ENCODE data around the gene KIAA1586. TPM values are rescaled to one million over a fixed set of nuclear protein-coding genes. Genes with fewer than 3 reads are reported as not detected.
A peak's percentile ranks its signal among the peaks of the same experiment; 100 is the strongest.
"Not testable (repeated sequence)": the region's sequence is repeated elsewhere in the genome, so short reads cannot be mapped to it uniquely, and the experiment has no call there.

The KIAA1586 gene
- total and polyA plus RNA-seq, 2 donors, result 5.4 to 65.2 TPM

- Histone ChIP-seq H3K36me3 (ENCODE audit: insufficient read depth) (peaks cover 3% of the 10 kb centered on the region), H3K4me3 (ENCODE audit: low read depth, low read length) (no peak overlapping the region), H3K27ac (ENCODE audit: low read depth) (no peak overlapping the region), H3K4me1 (ENCODE audit: insufficient read depth) (no peaks in the 10 kb centered on the region)
- DNase-seq (ENCODE audit: extremely low spot score), result no peak
- 97% methylated on average over 1 of the region's 1 CpG for WGBS
These were observed 21.6 kb downstream of the KIAA1586 start for GRCh38 chr6:57068061-57068460.

- no peaks in the 10 kb centered on the region for H3K4me1 ChIP-seq (ENCODE audit: insufficient read depth)
- no peak for DNase-seq (ENCODE audit: extremely low spot score)
- peaks cover 3% of the 10 kb centered on the region for H3K36me3 ChIP-seq (ENCODE audit: insufficient read depth)
- 79% methylated on average over 4 of the region's 4 CpGs for WGBS
- no peak overlapping the region for H3K4me3 ChIP-seq (ENCODE audit: low read depth, low read length)
- no peak overlapping the region for H3K27ac ChIP-seq (ENCODE audit: low read depth)
These were observed 22.7 kb downstream of the KIAA1586 start for GRCh38 chr6:57069228-57069627.

- WGBS, result 71% methylated on average over 9 of the region's 9 CpGs
- Histone ChIP-seq H3K27ac (ENCODE audit: low read depth) (no peak overlapping the region), H3K4me1 (ENCODE audit: insufficient read depth) (no peaks in the 10 kb centered on the region), H3K4me3 (ENCODE audit: low read depth, low read length) (no peak overlapping the region), H3K36me3 (ENCODE audit: insufficient read depth) (peaks cover 3% of the 10 kb centered on the region)
- DNase-seq (ENCODE audit: extremely low spot score), result no peak
These were observed 23.4 kb downstream of the KIAA1586 start for GRCh38 chr6:57069920-57070331.

GRCh38 chr6:57072108-57072507 lies 25.6 kb downstream of the KIAA1586 start:
- H3K4me3 ChIP-seq (ENCODE audit: low read depth, low read length), result no peak overlapping the region
- no peaks in the 10 kb centered on the region for H3K4me1 ChIP-seq (ENCODE audit: insufficient read depth)
- no peak for DNase-seq (ENCODE audit: extremely low spot score)
- WGBS, result 87% methylated on average over 3 of the region's 3 CpGs
- no peak overlapping the region for H3K27ac ChIP-seq (ENCODE audit: low read depth)
- H3K36me3 ChIP-seq (ENCODE audit: insufficient read depth), result no peaks in the 10 kb centered on the region

- Histone ChIP-seq H3K36me3 (ENCODE audit: insufficient read depth) (no peaks in the 10 kb centered on the region), H3K27ac (ENCODE audit: low read depth) (no peak overlapping the region), H3K4me1 (ENCODE audit: insufficient read depth) (no peaks in the 10 kb centered on the region), H3K4me3 (ENCODE audit: low read depth, low read length) (no peak overlapping the region)
- no peak for DNase-seq (ENCODE audit: extremely low spot score)
- 85% methylated on average over 8 of the region's 8 CpGs for WGBS
These were observed 27.9 kb downstream of the KIAA1586 start for GRCh38 chr6:57074383-57074782.

- Histone ChIP-seq H3K4me3 (ENCODE audit: low read depth, low read length) (no peak overlapping the region), H3K4me1 (ENCODE audit: insufficient read depth) (no peaks in the 10 kb centered on the region), H3K36me3 (ENCODE audit: insufficient read depth) (no peaks in the 10 kb centered on the region), H3K27ac (ENCODE audit: low read depth) (no peak overlapping the region)
- no peak for DNase-seq (ENCODE audit: extremely low spot score)
These were observed 28.6 kb downstream of the KIAA1586 start for GRCh38 chr6:57075092-57075491.

GRCh38 chr6:57078531-57079207 lies 32.2 kb downstream of the KIAA1586 start:
- no peak for DNase-seq (ENCODE audit: extremely low spot score)
- no peaks in the 10 kb centered on the region for H3K36me3 ChIP-seq (ENCODE audit: insufficient read depth)
- 84% methylated on average over 1 of the region's 1 CpG for WGBS
- no peak overlapping the region for H3K27ac ChIP-seq (ENCODE audit: low read depth)
- H3K4me3 ChIP-seq (ENCODE audit: low read depth, low read length), result no peak overlapping the region
- no peaks in the 10 kb centered on the region for H3K4me1 ChIP-seq (ENCODE audit: insufficient read depth)

GRCh38 chr6:57085471-57085870 lies 39.0 kb downstream of the KIAA1586 start:
- H3K4me1 ChIP-seq (ENCODE audit: insufficient read depth), result no peaks in the 10 kb centered on the region
- no peak overlapping the region for H3K27ac ChIP-seq (ENCODE audit: low read depth)
- H3K36me3 ChIP-seq (ENCODE audit: insufficient read depth), result no peaks in the 10 kb centered on the region
- no peak for DNase-seq (ENCODE audit: extremely low spot score)
- WGBS, result 91% methylated on average over 2 of the region's 2 CpGs
- no peak overlapping the region for H3K4me3 ChIP-seq (ENCODE audit: low read depth, low read length)

GRCh38 chr6:57086843-57087242 lies 40.4 kb downstream of the KIAA1586 start:
- Histone ChIP-seq H3K36me3 (ENCODE audit: insufficient read depth) (no peaks in the 10 kb centered on the region), H3K4me1 (ENCODE audit: insufficient read depth) (peaks cover 1% of the 10 kb centered on the region), H3K27ac (ENCODE audit: low read depth) (no peak overlapping the region), H3K4me3 (ENCODE audit: low read depth, low read length) (no peak overlapping the region)
- no peak for DNase-seq (ENCODE audit: extremely low spot score)
- 95% methylated on average over 1 of the region's 1 CpG for WGBS

- H3K4me1 ChIP-seq (ENCODE audit: insufficient read depth), result peaks cover 1% of the 10 kb centered on the region
- WGBS, result 69% methylated on average over 4 of the region's 4 CpGs
- no peak for DNase-seq (ENCODE audit: extremely low spot score)
- H3K4me3 ChIP-seq (ENCODE audit: low read depth, low read length), result no peak overlapping the region
- no peak overlapping the region for H3K27ac ChIP-seq (ENCODE audit: low read depth)
- no peaks in the 10 kb centered on the region for H3K36me3 ChIP-seq (ENCODE audit: insufficient read depth)
These were observed 41.4 kb downstream of the KIAA1586 start for GRCh38 chr6:57087916-57088315.

- WGBS, result 52% methylated on average over 3 of the region's 3 CpGs
- H3K4me1 ChIP-seq (ENCODE audit: insufficient read depth), result peaks cover 1% of the 10 kb centered on the region
- H3K27ac ChIP-seq (ENCODE audit: low read depth), result no peak overlapping the region
- no peak for DNase-seq (ENCODE audit: extremely low spot score)
- no peak overlapping the region for H3K4me3 ChIP-seq (ENCODE audit: low read depth, low read length)
- H3K36me3 ChIP-seq (ENCODE audit: insufficient read depth), result no peaks in the 10 kb centered on the region
These were observed 42.8 kb downstream of the KIAA1586 start for GRCh38 chr6:57089265-57089664.

- peaks cover 1% of the 10 kb centered on the region for H3K4me1 ChIP-seq (ENCODE audit: insufficient read depth)
- DNase-seq (ENCODE audit: extremely low spot score), result peak; percentile 95
- no peaks in the 10 kb centered on the region for H3K36me3 ChIP-seq (ENCODE audit: insufficient read depth)
- H3K4me3 ChIP-seq (ENCODE audit: low read depth, low read length), result peak within 1 kb of the TSS; percentile 39
- WGBS, result under 1% methylated on average over 50 of the region's 58 CpGs
- H3K27ac ChIP-seq (ENCODE audit: low read depth), result no peak within 1 kb of the TSS
These were observed 43.4 kb downstream of the KIAA1586 start, which contains the start of gene ZNF451 for GRCh38 chr6:57089687-57090457. ZNF451 (plus strand) TSS chr6:57090188; CDS start chr6:57090254, 66 bp downstream.

- H3K4me1 ChIP-seq (ENCODE audit: insufficient read depth), result not testable (repeated sequence)
These were observed 44.1 kb downstream of the KIAA1586 start for GRCh38 chr6:57090458-57091067.

GRCh38 chr6:57091375-57091774 lies 44.9 kb downstream of the KIAA1586 start:
- 63% methylated on average over 7 of the region's 7 CpGs for WGBS
- not testable (repeated sequence) for H3K4me3 ChIP-seq (ENCODE audit: low read depth, low read length); H3K36me3 ChIP-seq (ENCODE audit: insufficient read depth); H3K27ac ChIP-seq (ENCODE audit: low read depth); H3K4me1 ChIP-seq (ENCODE audit: insufficient read depth); DNase-seq (ENCODE audit: extremely low spot score)

More at GRCh38 chr6:57090458-57091067, 44.1 kb downstream of the KIAA1586 start:
- no CpG with 5 or more reads among the region's 27 CpGs for WGBS
- not testable (repeated sequence) for H3K36me3 ChIP-seq (ENCODE audit: insufficient read depth); H3K27ac ChIP-seq (ENCODE audit: low read depth); H3K4me3 ChIP-seq (ENCODE audit: low read depth, low read length); DNase-seq (ENCODE audit: extremely low spot score)

Data from urinary bladder (tissue), 4 donors.